ENCODE measurements around the gene AVPR2. TPM values are rescaled to one million over a fixed set of nuclear protein-coding genes. Genes with fewer than 3 reads are reported as not detected.
A peak's percentile ranks its signal among the peaks of the same experiment; 100 is the strongest.

AVPR2 gene
- total RNA-seq, 2 donors from 2014 or later: not detected

DNA sequence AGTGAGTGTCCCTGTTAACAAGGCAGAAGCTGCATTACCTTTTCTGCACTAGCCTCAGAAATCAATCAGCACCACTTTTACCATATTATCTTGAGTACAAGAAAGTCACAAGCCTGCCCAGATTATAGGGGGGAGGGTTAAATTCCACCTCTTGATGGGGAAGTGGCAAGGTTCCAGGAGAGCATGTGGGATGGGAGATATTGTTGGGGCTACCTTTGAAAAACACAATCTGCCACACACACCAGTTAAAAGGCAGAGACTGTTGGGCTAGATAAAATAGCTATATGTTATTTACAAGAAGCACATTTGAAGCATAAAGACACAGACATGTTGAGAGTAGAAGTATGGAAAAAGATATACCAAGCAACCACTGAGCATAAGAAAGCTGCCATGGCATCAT, 6.6 kb upstream of the AVPR2 start:
- no peaks in the 10 kb centered on the region for H3K36me3 Mint-ChIP-seq (ENCODE audit: low read depth)
- H3K4me1 Mint-ChIP-seq: peaks cover 5% of the 10 kb centered on the region
- Histone ChIP-seq H3K36me3 (ENCODE audit: control insufficient read depth, insufficient read depth, low read length) (no peaks in the 10 kb centered on the region), H3K27ac (ENCODE audit: low read depth, low read length) (no peak overlapping the region), H3K27me3 (ENCODE audit: control insufficient read depth, insufficient read depth, low read length, poor library complexity, severe bottlenecking) (no peaks in the 10 kb centered on the region), H3K9me3 (ENCODE audit: control insufficient read depth, low read length) (no peaks in the 10 kb centered on the region), H3K4me1 (ENCODE audit: control insufficient read depth, insufficient read depth, low read length) (no peaks in the 10 kb centered on the region), H3K9ac (ENCODE audit: extremely low read depth, low read length, poor library complexity, severe bottlenecking) (no peak overlapping the region), H3K4me3 (ENCODE audit: low read length) (no peak overlapping the region)
- H3K27me3 Mint-ChIP-seq (ENCODE audit: insufficient read depth): no peaks in the 10 kb centered on the region
- TF ChIP-seq, protein P1, sequence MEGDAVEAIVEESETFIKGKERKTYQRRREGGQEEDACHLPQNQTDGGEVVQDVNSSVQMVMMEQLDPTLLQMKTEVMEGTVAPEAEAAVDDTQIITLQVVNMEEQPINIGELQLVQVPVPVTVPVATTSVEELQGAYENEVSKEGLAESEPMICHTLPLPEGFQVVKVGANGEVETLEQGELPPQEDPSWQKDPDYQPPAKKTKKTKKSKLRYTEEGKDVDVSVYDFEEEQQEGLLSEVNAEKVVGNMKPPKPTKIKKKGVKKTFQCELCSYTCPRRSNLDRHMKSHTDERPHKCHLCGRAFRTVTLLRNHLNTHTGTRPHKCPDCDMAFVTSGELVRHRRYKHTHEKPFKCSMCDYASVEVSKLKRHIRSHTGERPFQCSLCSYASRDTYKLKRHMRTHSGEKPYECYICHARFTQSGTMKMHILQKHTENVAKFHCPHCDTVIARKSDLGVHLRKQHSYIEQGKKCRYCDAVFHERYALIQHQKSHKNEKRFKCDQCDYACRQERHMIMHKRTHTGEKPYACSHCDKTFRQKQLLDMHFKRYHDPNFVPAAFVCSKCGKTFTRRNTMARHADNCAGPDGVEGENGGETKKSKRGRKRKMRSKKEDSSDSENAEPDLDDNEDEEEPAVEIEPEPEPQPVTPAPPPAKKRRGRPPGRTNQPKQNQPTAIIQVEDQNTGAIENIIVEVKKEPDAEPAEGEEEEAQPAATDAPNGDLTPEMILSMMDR (conservative IDR thresholded peaks at IDR 0.05): no peak
- no peak overlapping the region for H3K4me3 Mint-ChIP-seq
- no peak overlapping the region for H3K27ac Mint-ChIP-seq
- H3K9me3 Mint-ChIP-seq: peaks cover 72% of the 10 kb centered on the region
- DNase-seq: no peak

DNA sequence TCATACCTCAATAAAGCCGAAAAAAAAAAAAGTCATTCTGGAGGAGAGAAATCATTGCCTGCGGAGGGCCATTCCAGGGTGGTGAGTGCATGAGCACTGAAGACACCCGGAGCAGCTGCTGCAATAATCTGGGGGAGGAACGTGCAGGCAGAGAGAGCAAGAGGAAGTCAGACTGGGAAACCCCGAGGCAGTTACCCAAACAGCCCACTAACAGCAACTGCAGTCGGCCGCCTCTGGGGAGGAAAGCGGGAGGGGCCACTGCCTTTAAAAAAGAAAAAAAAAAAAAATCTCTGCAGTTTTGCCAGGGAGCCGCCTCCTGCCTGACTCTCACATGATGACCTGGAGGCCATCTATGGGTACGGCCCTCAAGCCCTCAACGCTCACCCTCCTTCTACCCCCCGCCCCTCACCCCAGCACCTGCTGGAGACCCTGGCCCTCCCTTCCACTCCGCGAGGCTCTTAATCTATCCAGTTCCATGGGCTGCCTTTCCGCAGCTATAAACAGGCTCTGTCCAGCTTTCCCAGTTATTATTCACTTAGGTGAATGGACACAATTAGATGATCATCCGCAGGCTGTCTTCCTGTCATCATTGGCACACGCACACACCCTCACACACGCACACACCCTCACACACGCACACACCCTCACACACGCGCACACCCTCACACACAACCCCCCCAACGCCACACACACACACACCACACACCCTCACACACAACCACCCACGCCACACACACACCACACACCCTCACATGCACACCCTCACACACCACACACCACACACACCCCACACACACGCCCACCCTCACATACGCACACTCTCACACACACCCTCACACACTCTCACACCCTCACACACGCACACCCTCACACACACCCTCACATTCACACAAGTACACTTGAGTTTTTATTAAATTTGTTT, 3.4 kb upstream of the AVPR2 start:
- Mint-ChIP-seq H3K27ac (no peak overlapping the region), H3K9me3 (peaks cover 67% of the 10 kb centered on the region), H3K4me1 (peaks cover 10% of the 10 kb centered on the region), H3K27me3 (ENCODE audit: insufficient read depth) (no peaks in the 10 kb centered on the region), H3K4me3 (no peak overlapping the region), H3K36me3 (ENCODE audit: low read depth) (no peaks in the 10 kb centered on the region)
- no peaks in the 10 kb centered on the region for H3K36me3 ChIP-seq (ENCODE audit: control insufficient read depth, insufficient read depth, low read length)
- 70% methylated on average over 21 of the region's 26 CpGs; no CpG with 5 or more reads in 1 of the 2 experiments for WGBS, 2 experiments (ENCODE audit: insufficient coverage in 1 of 2, insufficient read length in 1 of 2)
- no peaks in the 10 kb centered on the region for H3K4me1 ChIP-seq (ENCODE audit: control insufficient read depth, insufficient read depth, low read length)
- TF ChIP-seq, protein P1 (conservative IDR thresholded peaks at IDR 0.05): no peak
- no peak overlapping the region for H3K27ac ChIP-seq (ENCODE audit: low read depth, low read length)
- DNase-seq: peak; percentile 60
- H3K27me3 ChIP-seq (ENCODE audit: control insufficient read depth, insufficient read depth, low read length, poor library complexity, severe bottlenecking): no peaks in the 10 kb centered on the region
- H3K9ac ChIP-seq (ENCODE audit: extremely low read depth, low read length, poor library complexity, severe bottlenecking): no peak overlapping the region
- H3K9me3 ChIP-seq (ENCODE audit: control insufficient read depth, low read length): no peaks in the 10 kb centered on the region
- H3K4me3 ChIP-seq (ENCODE audit: low read length): no peak overlapping the region

DNA sequence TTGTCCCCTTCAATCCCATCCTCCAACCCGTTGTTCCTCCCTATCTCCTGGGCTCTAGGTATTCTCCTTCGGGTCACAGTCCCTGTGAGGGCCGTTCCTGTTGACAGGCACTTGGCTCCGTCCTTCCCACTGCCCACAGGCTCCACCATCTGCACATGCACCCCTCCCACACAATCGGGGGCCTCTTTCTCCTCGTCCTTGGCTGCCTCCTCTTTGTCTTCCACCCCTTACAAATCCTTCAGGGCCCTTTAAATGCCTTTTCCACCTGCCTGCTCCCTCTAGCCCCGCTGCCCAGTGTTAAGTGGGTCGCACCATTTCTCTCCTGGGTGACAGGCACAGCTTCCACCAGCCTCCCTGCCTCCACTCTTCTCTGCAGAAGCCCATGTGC, 2.7 kb upstream of the AVPR2 start:
- TF ChIP-seq, protein P1 (conservative IDR thresholded peaks at IDR 0.05): no peak
- no peaks in the 10 kb centered on the region for H3K27me3 ChIP-seq (ENCODE audit: control insufficient read depth, insufficient read depth, low read length, poor library complexity, severe bottlenecking)
- Mint-ChIP-seq H3K4me3 (no peak overlapping the region), H3K9me3 (peaks cover 68% of the 10 kb centered on the region), H3K36me3 (ENCODE audit: low read depth) (no peaks in the 10 kb centered on the region), H3K27me3 (ENCODE audit: insufficient read depth) (no peaks in the 10 kb centered on the region), H3K27ac (no peak overlapping the region), H3K4me1 (peaks cover 10% of the 10 kb centered on the region)
- no peak overlapping the region for H3K9ac ChIP-seq (ENCODE audit: extremely low read depth, low read length, poor library complexity, severe bottlenecking)
- no peak overlapping the region for H3K4me3 ChIP-seq (ENCODE audit: low read length)
- no peaks in the 10 kb centered on the region for H3K9me3 ChIP-seq (ENCODE audit: control insufficient read depth, low read length)
- no peaks in the 10 kb centered on the region for H3K4me1 ChIP-seq (ENCODE audit: control insufficient read depth, insufficient read depth, low read length)
- DNase-seq: peak; percentile 42
- 79 to 90% methylated on average over 2 to 8 of the region's 8 CpGs for WGBS, 2 experiments (ENCODE audit: insufficient coverage in 1 of 2, insufficient read length in 1 of 2)
- no peak overlapping the region for H3K27ac ChIP-seq (ENCODE audit: low read depth, low read length)
- no peaks in the 10 kb centered on the region for H3K36me3 ChIP-seq (ENCODE audit: control insufficient read depth, insufficient read depth, low read length)

Measured in endodermal cell (in vitro differentiated cells).